OCI-LY1 (cell line): ENCODE measurements around the gene SCART1.
"Not testable (repeated sequence)": the region's sequence is repeated elsewhere in the genome, so short reads cannot be mapped to it uniquely, and the experiment has no call there.

ENCODE experiments used
- H2AFZ ChIP-seq: fragments of 200-600 bp; sonication (generic), shearing (Covaris generic); 2 replicates; pipeline ENCODE4 v1.6.0; 2014; ENCODE audit warnings: antibody characterized with exemption, mild to moderate bottlenecking, low read length
- H3F3A ChIP-seq: fragments of 200-600 bp; sonication (generic), shearing (Covaris generic); 2 replicates; pipeline ENCODE4 v1.6.0; 2014; ENCODE audit warnings: mild to moderate bottlenecking, antibody characterized with exemption, low read length, moderate library complexity; ENCODE audit not compliant: insufficient read depth
- H3K27ac ChIP-seq: fragments of 200-600 bp; sonication (generic); 2 replicates; pipeline ENCODE4 v1.5.1; 2014; ENCODE audit warnings: low read length, mixed run types, mild to moderate bottlenecking, low read depth; ENCODE audit not compliant: poor library complexity, severe bottlenecking
- H3K27me3 ChIP-seq: fragments of 200-600 bp; sonication (generic); 2 replicates; pipeline ENCODE4 v1.6.0; 2014; ENCODE audit warnings: antibody characterized with exemption, mild to moderate bottlenecking, low read length, moderate library complexity; ENCODE audit not compliant: insufficient read depth
- H3K36me3 ChIP-seq: fragments of 200-600 bp; sonication (generic); 2 replicates; pipeline ENCODE4 v1.6.1; 2014; ENCODE audit warnings: mild to moderate bottlenecking, antibody characterized with exemption, low read length, moderate library complexity, mixed read lengths; ENCODE audit not compliant: insufficient read depth
- H3K4me1 ChIP-seq: fragments of 200-600 bp; sonication (generic); 2 replicates; pipeline ENCODE4 v1.5.1; 2014; ENCODE audit warnings: mild to moderate bottlenecking, low read length, moderate library complexity; ENCODE audit not compliant: insufficient read depth, severe bottlenecking
- H3K4me2 ChIP-seq: fragments of 200-600 bp; sonication (generic), shearing (Covaris generic); 2 replicates; pipeline ENCODE4 v1.6.1; 2014; ENCODE audit warnings: low read length
- H3K4me3 ChIP-seq: fragments of 200-600 bp; sonication (generic); 2 replicates; pipeline ENCODE4 v1.5.1; 2014; ENCODE audit warnings: low read length, low read depth, mild to moderate bottlenecking, mixed read lengths; ENCODE audit not compliant: poor library complexity, severe bottlenecking
- H3K79me2 ChIP-seq: fragments of 200-600 bp; shearing (Covaris generic); 2 replicates; pipeline ENCODE4 v1.6.1; 2016; ENCODE audit warnings: mixed run types, low read length, mixed read lengths; ENCODE audit not compliant: insufficient read depth
- H3K9ac ChIP-seq: fragments of 200-600 bp; sonication (generic), shearing (Covaris generic); 2 replicates; pipeline ENCODE4 v1.6.1; 2014; ENCODE audit warnings: mild to moderate bottlenecking, low read length, mixed read lengths
- H3K9me2 ChIP-seq: fragments of 200-600 bp; sonication (generic), shearing (Covaris generic); 2 replicates; pipeline ENCODE4 v1.6.1; 2014; ENCODE audit warnings: low read depth, mild to moderate bottlenecking, low read length, mixed read lengths
- H3K9me3 ChIP-seq: fragments of 200-600 bp; shearing (Covaris generic); 2 replicates; pipeline ENCODE4 v1.6.1; 2014; ENCODE audit warnings: low read length, mixed read lengths
- H4K20me1 ChIP-seq: fragments of 200-600 bp; sonication (generic), shearing (Covaris generic); 2 replicates; pipeline ENCODE4 v1.6.0; 2016; ENCODE audit warnings: mild to moderate bottlenecking, low read length; ENCODE audit not compliant: insufficient read depth
- EZH2 ChIP-seq: fragments of 200-600 bp; sonication (generic), shearing (Covaris generic); IDR thresholded peaks from 2 replicates; pipeline ENCODE4 v1.8.0; 2017; ENCODE audit warnings: borderline replicate concordance, mixed run types, mild to moderate bottlenecking, antibody characterized with exemption, low read length, moderate library complexity, mixed read lengths
- TF ChIP-seq, protein P1 (sequence below): fragments of 200-600 bp; sonication (generic), shearing (Covaris generic); IDR thresholded peaks from 2 replicates; pipeline ENCODE4 v1.5.1; 2017; ENCODE audit warnings: mild to moderate bottlenecking, antibody characterized with exemption, low read length, moderate library complexity, mixed read lengths

The SCART1 gene

DNA sequence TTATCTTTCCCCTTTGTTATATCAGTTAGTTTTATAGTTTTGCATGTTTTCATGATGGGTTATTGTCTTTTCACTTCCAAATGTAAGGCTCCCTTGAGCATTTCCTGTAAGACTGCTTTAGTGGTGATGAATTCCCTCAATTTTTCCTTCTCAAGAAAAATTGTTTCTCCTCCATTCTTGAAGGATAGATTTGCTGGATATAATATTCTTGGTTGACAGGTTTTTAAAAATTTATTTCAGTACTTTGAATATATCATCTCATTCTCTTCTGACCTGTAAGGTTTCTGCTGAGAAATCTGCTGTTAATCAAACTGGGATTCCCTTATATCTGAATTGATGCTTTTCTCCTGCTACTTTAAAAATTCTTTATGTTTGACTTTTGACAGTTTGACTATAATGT, 33.3 kb downstream of the SCART1 start:
- Histone ChIP-seq H3F3A (no peaks in the 10 kb centered on the region), H3K4me3 (no peak overlapping the region), H3K9me3 (peaks cover 15% of the 10 kb centered on the region; the same call in 1 of the 2 replicates), H3K9me2 (no peaks in the 10 kb centered on the region), H3K36me3 (peaks cover 9% of the 10 kb centered on the region; the same call in 1 of the 2 replicates), H3K27ac (no peak overlapping the region), H4K20me1 (no peaks in the 10 kb centered on the region), H3K27me3 (no peaks in the 10 kb centered on the region), H2AFZ (no peak overlapping the region), H3K9ac (no peak overlapping the region), H3K4me2 (no peak overlapping the region), H3K4me1 (no peaks in the 10 kb centered on the region), H3K79me2 (no peaks in the 10 kb centered on the region)
- TF ChIP-seq, protein P1, sequence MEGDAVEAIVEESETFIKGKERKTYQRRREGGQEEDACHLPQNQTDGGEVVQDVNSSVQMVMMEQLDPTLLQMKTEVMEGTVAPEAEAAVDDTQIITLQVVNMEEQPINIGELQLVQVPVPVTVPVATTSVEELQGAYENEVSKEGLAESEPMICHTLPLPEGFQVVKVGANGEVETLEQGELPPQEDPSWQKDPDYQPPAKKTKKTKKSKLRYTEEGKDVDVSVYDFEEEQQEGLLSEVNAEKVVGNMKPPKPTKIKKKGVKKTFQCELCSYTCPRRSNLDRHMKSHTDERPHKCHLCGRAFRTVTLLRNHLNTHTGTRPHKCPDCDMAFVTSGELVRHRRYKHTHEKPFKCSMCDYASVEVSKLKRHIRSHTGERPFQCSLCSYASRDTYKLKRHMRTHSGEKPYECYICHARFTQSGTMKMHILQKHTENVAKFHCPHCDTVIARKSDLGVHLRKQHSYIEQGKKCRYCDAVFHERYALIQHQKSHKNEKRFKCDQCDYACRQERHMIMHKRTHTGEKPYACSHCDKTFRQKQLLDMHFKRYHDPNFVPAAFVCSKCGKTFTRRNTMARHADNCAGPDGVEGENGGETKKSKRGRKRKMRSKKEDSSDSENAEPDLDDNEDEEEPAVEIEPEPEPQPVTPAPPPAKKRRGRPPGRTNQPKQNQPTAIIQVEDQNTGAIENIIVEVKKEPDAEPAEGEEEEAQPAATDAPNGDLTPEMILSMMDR = no peak
- no peak for TF ChIP-seq EZH2

DNA sequence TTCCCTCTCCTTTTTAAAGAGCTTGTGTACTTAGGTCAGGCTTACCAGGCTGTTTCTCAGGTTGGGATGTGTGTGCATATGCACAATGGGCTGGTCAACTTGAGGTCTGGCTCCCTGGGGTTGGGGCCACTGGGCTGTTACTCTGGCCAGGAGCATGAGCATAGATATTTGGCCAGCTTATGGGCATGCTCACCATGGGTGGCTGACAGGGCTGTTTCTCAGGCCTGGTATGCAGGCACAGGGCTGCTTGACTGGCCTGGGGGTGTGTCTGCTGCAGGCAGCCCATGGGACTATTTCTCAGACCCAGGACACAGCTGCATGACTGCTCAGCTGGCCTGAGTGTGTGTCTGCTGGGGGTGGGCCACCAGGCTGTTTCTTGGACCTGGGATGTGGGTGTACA, 34.6 kb downstream of the SCART1 start:
- Histone ChIP-seq H3K9me3 (peaks cover 15% of the 10 kb centered on the region; the same call in 1 of the 2 replicates), H3K4me2 (no peak overlapping the region), H2AFZ (no peak overlapping the region), H4K20me1 (no peaks in the 10 kb centered on the region), H3K9ac (no peak overlapping the region), H3F3A (no peaks in the 10 kb centered on the region), H3K36me3 (peaks cover 9% of the 10 kb centered on the region; the same call in 1 of the 2 replicates), H3K27ac (no peak overlapping the region), H3K4me1 (no peaks in the 10 kb centered on the region), H3K79me2 (no peaks in the 10 kb centered on the region), H3K9me2 (no peaks in the 10 kb centered on the region), H3K27me3 (no peaks in the 10 kb centered on the region), H3K4me3 (no peak overlapping the region)
- TF ChIP-seq, protein P1 = no peak
- no peak for TF ChIP-seq EZH2

GRCh38 chr10:133489816-133490588, 36.3 kb downstream of the SCART1 start:
- Histone ChIP-seq H3K27me3 (no peaks in the 10 kb centered on the region), H3K36me3 (peaks cover 9% of the 10 kb centered on the region; the same call in 1 of the 2 replicates), H3F3A (no peaks in the 10 kb centered on the region), H3K9me3 (peaks cover 14% of the 10 kb centered on the region; the same call in 1 of the 2 replicates), H3K79me2 (no peaks in the 10 kb centered on the region), H3K9me2 (no peaks in the 10 kb centered on the region), H2AFZ (no peak overlapping the region), H3K4me3 (no peak overlapping the region), H3K9ac (no peak overlapping the region), H4K20me1 (no peaks in the 10 kb centered on the region), H3K4me1 (no peaks in the 10 kb centered on the region), H3K4me2 (no peak overlapping the region), H3K27ac (no peak overlapping the region)
- TF ChIP-seq EZH2 = no peak
- TF ChIP-seq, protein P1 = no peak

GRCh38 chr10:133493562-133493961, 39.8 kb downstream of the SCART1 start:
- not testable (repeated sequence) for H3K9me2 ChIP-seq, H3K9ac ChIP-seq, H3K9me3 ChIP-seq, H4K20me1 ChIP-seq, H3K27me3 ChIP-seq, H3F3A ChIP-seq, H2AFZ ChIP-seq, H3K4me3 ChIP-seq, H3K4me1 ChIP-seq, H3K4me2 ChIP-seq, H3K36me3 ChIP-seq, H3K79me2 ChIP-seq, H3K27ac ChIP-seq
